22Rv1 (cell line): ENCODE measurements around the gene ACVRL1.

Experiments used
- ZFX ChIP-seq: fragments of 450-650 bp; IDR thresholded peaks from 2 replicates; pipeline ENCODE4 v1.6.1; 2017; ENCODE audit warnings: antibody characterized with exemption, borderline replicate concordance
- TF ChIP-seq, protein P1 (sequence below): fragments of 450-650 bp; IDR thresholded peaks from 2 replicates; pipeline ENCODE4 v1.5.1; 2017; ENCODE audit warnings: mild to moderate bottlenecking

- TF ChIP-seq, protein P1, sequence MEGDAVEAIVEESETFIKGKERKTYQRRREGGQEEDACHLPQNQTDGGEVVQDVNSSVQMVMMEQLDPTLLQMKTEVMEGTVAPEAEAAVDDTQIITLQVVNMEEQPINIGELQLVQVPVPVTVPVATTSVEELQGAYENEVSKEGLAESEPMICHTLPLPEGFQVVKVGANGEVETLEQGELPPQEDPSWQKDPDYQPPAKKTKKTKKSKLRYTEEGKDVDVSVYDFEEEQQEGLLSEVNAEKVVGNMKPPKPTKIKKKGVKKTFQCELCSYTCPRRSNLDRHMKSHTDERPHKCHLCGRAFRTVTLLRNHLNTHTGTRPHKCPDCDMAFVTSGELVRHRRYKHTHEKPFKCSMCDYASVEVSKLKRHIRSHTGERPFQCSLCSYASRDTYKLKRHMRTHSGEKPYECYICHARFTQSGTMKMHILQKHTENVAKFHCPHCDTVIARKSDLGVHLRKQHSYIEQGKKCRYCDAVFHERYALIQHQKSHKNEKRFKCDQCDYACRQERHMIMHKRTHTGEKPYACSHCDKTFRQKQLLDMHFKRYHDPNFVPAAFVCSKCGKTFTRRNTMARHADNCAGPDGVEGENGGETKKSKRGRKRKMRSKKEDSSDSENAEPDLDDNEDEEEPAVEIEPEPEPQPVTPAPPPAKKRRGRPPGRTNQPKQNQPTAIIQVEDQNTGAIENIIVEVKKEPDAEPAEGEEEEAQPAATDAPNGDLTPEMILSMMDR = no peak
- no peak for TF ChIP-seq ZFX
Measured at GRCh38 chr12:51971679-51972421, 64.5 kb downstream of the ACVRL1 start.
